ENCODE data around the gene CLINT1.

The CLINT1 gene

DNA sequence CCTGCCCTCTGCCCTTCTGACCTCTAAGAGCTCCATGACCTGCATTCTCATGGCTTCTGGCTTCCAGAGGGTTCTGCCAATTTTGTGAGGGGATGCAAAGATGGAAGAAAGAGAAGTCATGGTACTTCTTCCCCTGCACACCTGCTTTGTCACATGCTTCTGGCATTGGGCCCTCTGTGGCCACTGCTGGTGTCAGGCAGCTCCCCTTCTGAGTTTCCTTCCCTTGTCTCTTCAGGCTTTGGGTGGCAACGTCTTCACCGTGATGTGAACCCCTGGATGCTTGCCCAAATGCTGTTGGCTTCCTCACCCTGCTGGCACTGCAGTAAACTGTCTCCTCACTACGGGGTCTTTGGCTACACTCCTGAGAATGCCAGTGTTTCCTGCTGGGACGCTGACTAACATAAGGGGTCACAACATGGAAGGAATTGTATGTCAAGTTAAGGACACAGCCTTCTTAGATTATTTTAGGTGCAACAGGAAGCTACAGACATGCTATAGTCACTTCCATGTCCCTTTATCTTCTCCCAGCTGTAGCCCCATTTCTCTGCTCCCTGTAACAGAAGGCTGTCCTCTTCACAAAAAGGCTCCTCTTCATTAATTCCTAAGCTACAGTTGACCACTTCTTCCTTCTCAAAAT, 8.9 kb upstream of the CLINT1 start:
- no peaks in the 10 kb centered on the region for H3K9me3 ChIP-seq (ENCODE audit: low read depth, low read length)
- no peak for DNase-seq (ENCODE audit: low read depth, low spot score)
- no peak overlapping the region for H3K4me3 ChIP-seq
- H3K9ac ChIP-seq (ENCODE audit: insufficient read length) = no peak overlapping the region
- H3K36me3 ChIP-seq (ENCODE audit: insufficient read depth, low read length) = no peaks in the 10 kb centered on the region
- TF ChIP-seq EZH2 (IDR thresholded peaks at IDR 0.05) = no peak
- TF ChIP-seq POLR2AphosphoS5 (IDR thresholded peaks at IDR 0.05; ENCODE audit: borderline replicate concordance, low read depth, low read length) = no peak
- TF ChIP-seq FOXP2 (optimal IDR thresholded peaks at IDR 0.05; ENCODE audit: control extremely low read depth, extremely low read length, insufficient read depth) = no peak
- H3K27ac ChIP-seq = no peak overlapping the region

DNA sequence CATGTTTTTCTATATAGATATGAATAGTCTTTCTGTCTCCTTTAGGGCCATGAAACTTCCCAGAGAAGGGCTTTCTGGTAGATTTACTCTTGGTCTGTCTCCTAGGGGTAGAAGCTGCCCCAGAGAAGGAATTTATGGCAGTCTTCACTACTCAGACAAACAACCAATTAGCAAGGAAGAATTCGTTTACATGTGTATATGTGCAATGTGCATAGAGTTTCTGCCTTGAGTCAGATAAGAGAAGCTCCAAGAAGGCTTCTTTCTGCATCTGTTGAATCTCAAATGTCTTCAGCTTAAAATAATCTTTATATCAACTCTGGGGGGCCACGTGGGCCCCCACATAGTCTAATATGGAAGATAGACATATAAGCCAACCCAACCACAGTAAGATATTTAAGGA, 7.6 kb upstream of the CLINT1 start:
- Histone ChIP-seq H3K36me3 (ENCODE audit: insufficient read depth, low read length) (no peaks in the 10 kb centered on the region), H3K9ac (ENCODE audit: insufficient read length) (no peak overlapping the region), H3K27ac (no peak overlapping the region), H3K4me3 (no peak overlapping the region), H3K9me3 (ENCODE audit: low read depth, low read length) (no peaks in the 10 kb centered on the region)
- DNase-seq (ENCODE audit: low read depth, low spot score) = no peak
- TF ChIP-seq EZH2 (IDR thresholded peaks at IDR 0.05) (no peak), FOXP2 (optimal IDR thresholded peaks at IDR 0.05; ENCODE audit: control extremely low read depth, extremely low read length, insufficient read depth) (no peak), POLR2AphosphoS5 (IDR thresholded peaks at IDR 0.05; ENCODE audit: borderline replicate concordance, low read depth, low read length) (no peak)

DNA sequence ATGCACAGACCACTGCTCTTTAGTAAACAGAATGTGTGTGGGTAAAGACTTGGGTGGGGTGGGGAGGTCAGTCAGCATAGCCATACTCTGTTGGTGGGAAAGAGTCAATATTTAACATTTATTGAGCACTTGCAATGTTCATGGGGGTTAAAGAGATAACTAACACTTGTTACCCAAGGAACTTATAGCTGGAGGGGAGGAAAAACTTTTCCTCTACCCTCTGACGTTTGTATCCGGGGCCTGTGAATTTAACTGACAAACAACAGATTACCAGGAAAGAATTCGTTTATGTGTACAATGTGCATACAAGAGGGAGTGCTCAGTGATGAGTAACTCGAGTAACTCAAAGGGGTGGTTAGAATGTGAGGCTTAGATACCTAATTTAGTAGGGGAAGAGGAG, 6.8 kb upstream of the CLINT1 start:
- Histone ChIP-seq H3K4me3 (no peak overlapping the region), H3K36me3 (ENCODE audit: insufficient read depth, low read length) (no peaks in the 10 kb centered on the region), H3K9ac (ENCODE audit: insufficient read length) (no peak overlapping the region), H3K9me3 (ENCODE audit: low read depth, low read length) (no peaks in the 10 kb centered on the region), H3K27ac (no peak overlapping the region)
- no peak for DNase-seq (ENCODE audit: low read depth, low spot score)
- no peak for TF ChIP-seq POLR2AphosphoS5 (IDR thresholded peaks at IDR 0.05; ENCODE audit: borderline replicate concordance, low read depth, low read length)

DNA sequence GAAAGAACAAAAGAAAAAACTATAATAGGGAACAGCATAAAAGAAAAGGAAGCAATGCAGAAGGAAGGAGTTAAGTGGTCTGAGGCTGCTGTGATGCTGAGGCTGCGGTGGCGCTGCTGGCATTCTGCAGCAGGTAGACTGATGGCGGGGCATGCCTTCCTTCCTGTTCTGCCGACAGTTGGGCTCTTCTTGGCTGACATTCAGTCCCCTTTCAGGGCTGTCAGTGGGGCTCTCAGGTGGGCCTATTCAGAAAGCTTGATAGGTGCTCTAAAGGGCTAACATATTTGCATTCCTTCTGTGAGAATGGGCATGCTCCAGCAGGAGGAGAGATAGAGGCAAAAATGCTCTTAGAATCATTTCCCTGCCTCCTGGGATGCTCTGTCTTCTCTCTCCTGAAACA, 5.1 kb upstream of the CLINT1 start:
- no peak overlapping the region for H3K27ac ChIP-seq
- H3K4me3 ChIP-seq = no peak overlapping the region
- H3K36me3 ChIP-seq (ENCODE audit: insufficient read depth, low read length) = no peaks in the 10 kb centered on the region
- TF ChIP-seq EZH2 (IDR thresholded peaks at IDR 0.05) (no peak), POLR2AphosphoS5 (IDR thresholded peaks at IDR 0.05; ENCODE audit: borderline replicate concordance, low read depth, low read length) (no peak), FOXP2 (optimal IDR thresholded peaks at IDR 0.05; ENCODE audit: control extremely low read depth, extremely low read length, insufficient read depth) (no peak)
- H3K9me3 ChIP-seq (ENCODE audit: low read depth, low read length) = no peaks in the 10 kb centered on the region
- no peak overlapping the region for H3K9ac ChIP-seq (ENCODE audit: insufficient read length)
- DNase-seq (ENCODE audit: low read depth, low spot score) = no peak

DNA sequence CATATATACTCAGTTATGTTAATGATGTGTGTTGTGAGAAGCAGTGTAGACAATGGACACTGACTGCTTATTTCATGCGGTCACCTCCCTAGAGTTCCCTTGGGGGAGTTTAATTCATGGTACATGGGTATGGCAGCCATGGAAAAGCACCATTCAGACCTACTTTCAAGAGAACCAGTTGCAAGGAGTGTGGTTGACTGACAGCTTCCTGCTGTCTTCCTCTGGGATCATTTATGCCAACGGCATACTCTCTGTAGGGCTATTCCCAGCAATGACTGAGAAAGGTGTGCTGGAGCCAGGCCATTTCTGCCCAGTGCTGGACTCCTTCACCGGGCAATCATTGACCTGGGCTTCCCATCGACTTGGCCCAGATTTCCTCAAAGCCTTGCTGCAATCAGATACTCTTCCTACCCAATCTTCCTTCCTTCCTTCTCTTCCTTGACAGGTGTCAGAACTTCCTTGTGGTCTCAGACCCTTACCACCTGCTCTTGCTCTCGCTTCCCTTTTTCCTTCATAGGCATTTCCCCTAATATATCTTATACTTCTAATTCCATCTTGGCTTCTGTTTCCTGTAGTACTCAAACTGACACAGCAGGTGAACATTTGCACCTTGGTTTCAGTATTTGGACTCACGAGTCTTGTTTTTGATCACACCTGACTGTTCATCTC, 3.4 kb upstream of the CLINT1 start:
- H3K27ac ChIP-seq = no peak overlapping the region
- H3K36me3 ChIP-seq (ENCODE audit: insufficient read depth, low read length) = no peaks in the 10 kb centered on the region; the same call in 1 of the 2 replicates
- H3K4me3 ChIP-seq = no peak overlapping the region
- TF ChIP-seq EZH2 (IDR thresholded peaks at IDR 0.05) (no peak), POLR2AphosphoS5 (IDR thresholded peaks at IDR 0.05; ENCODE audit: borderline replicate concordance, low read depth, low read length) (no peak), FOXP2 (optimal IDR thresholded peaks at IDR 0.05; ENCODE audit: control extremely low read depth, extremely low read length, insufficient read depth) (no peak)
- DNase-seq (ENCODE audit: low read depth, low spot score) = no peak
- H3K9me3 ChIP-seq (ENCODE audit: low read depth, low read length) = no peaks in the 10 kb centered on the region
- H3K9ac ChIP-seq (ENCODE audit: insufficient read length) = no peak overlapping the region

DNA sequence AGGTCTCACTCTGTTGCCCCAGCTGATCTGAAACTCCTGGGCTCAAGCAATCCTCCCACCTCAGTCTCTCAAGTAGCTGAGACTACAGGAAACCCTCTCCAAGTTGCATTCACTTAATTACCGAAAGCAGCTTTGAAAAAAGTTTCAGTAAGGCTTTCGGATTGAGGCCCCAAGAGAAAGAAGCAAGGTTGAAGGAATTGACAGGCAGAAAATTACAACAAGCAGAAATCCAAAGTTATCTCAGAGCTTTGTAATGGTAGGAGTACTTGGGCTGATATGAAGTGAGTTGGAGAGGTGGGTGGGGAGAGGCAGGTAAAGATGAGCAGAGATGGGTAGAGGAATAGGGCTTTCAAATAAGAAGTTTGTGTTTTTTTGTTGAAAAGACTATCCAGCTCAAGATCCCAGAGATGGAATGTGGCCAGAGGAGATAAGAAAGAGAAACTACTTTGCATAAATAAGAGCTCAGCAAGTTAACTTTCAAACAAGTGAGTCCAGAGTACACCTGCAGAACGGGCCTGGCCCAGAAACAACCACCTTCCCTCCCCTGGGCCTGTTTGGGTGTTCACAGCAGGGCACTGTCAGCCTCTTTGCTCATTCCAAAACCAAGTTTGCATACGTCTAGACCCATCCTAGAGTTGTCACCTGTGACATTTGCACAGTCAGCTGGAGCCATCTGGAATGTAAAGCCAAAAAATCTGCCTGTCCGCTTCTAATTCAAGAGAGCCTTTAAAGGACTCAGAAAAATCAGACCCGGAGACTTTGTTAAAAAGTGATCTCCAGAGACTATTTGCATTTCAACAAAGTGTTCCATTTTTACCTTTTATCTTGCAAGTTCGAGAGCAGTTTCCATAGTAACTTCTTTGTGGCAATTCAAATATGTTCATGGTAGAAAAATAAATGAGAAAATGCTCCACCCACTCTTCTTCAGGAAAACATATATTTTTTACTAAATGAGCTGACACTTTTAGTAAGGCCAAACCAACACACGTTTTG, 2.2 kb upstream of the CLINT1 start:
- H3K9me3 ChIP-seq (ENCODE audit: low read depth, low read length) = no peaks in the 10 kb centered on the region
- H3K4me3 ChIP-seq = 0 out of 2 replicates have a peak overlapping the region, but pooled peaks have one; percentile 11
- H3K27ac ChIP-seq = peak overlapping the region; percentile 10; the same call in 1 of the 2 replicates
- DNase-seq (ENCODE audit: low read depth, low spot score) = no peak
- TF ChIP-seq FOXP2 (optimal IDR thresholded peaks at IDR 0.05; ENCODE audit: control extremely low read depth, extremely low read length, insufficient read depth) (no peak), EZH2 (IDR thresholded peaks at IDR 0.05) (no peak), POLR2AphosphoS5 (IDR thresholded peaks at IDR 0.05; ENCODE audit: borderline replicate concordance, low read depth, low read length) (no peak)
- H3K36me3 ChIP-seq (ENCODE audit: insufficient read depth, low read length) = no peaks in the 10 kb centered on the region; the same call in 1 of the 2 replicates
- H3K9ac ChIP-seq (ENCODE audit: insufficient read length) = no peak overlapping the region

DNA sequence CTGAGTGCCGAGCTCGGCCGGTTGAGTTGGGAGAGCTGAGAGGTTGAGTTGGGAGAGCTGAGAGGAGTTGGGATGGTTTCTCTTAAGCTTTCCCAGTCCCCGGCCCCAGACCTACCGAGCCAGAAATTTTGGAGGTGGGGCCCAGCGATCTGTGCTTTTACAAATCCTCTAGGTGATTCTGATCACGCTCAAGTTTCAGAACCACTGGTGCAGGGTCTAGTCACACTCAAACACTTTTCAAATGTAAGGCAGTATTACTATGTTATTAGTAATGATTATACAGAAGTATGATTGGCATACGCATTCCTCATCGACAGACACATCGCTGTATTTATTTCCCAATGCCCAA, 256 bp upstream of the CLINT1 start:
- peak overlapping the region; percentile 91 for H3K9ac ChIP-seq (ENCODE audit: insufficient read length)
- no peak for TF ChIP-seq EZH2 (IDR thresholded peaks at IDR 0.05)
- no peak for TF ChIP-seq FOXP2 (optimal IDR thresholded peaks at IDR 0.05; ENCODE audit: control extremely low read depth, extremely low read length, insufficient read depth)
- no peak; the same call in 1 of the 2 replicates for TF ChIP-seq POLR2AphosphoS5 (IDR thresholded peaks at IDR 0.05; ENCODE audit: borderline replicate concordance, low read depth, low read length)
- H3K4me3 ChIP-seq = peak overlapping the region; percentile 85
- H3K27ac ChIP-seq = no peak overlapping the region
- no peaks in the 10 kb centered on the region for H3K9me3 ChIP-seq (ENCODE audit: low read depth, low read length)
- DNase-seq (ENCODE audit: low read depth, low spot score) = no peak
- no peaks in the 10 kb centered on the region; the same call in 1 of the 2 replicates for H3K36me3 ChIP-seq (ENCODE audit: insufficient read depth, low read length)
